Activated T-cell treated with anti-CD3 and anti-CD28 coated beads, Interleukin-2, amount 50 U/mL, for 4 hours (primary cell): Measurements from ENCODE around the gene SLC35B2. TPM values are rescaled to one million over a fixed set of nuclear protein-coding genes. Genes with fewer than 3 reads are reported as not detected.

Experiments used
- ATAC-seq, 2 donors: fragments of 200-7000 bp; cut with Tn5 transposase; one replicate each; pipeline ENCODE4 v1.10.0; 2021
- DNase-seq: peaks from one replicate; pipeline ENCODE4 v3.0.0-alpha.2; 2020
- H3K27me3 Mint-ChIP-seq: one replicate; pipeline ENCODE4 v1.8.0; 2021; ENCODE audit warnings: low read depth, mixed read lengths
- H3K36me3 Mint-ChIP-seq: one replicate; pipeline ENCODE4 v1.8.0; 2022; ENCODE audit warnings: mixed read lengths; ENCODE audit not compliant: insufficient read depth
- H3K4me1 Mint-ChIP-seq: one replicate; pipeline ENCODE4 v1.8.0; 2021; ENCODE audit warnings: low read depth, mixed read lengths
- H3K4me3 Mint-ChIP-seq: one replicate; pipeline ENCODE4 v1.8.0; 2021; ENCODE audit warnings: mild to moderate bottlenecking, moderate library complexity, mixed read lengths
- H3K9me3 Mint-ChIP-seq: one replicate; pipeline ENCODE4 v1.8.0; 2021; ENCODE audit warnings: mixed read lengths
- total RNA-seq, 3 donors: library from RNA; stranded (reverse); gene quantifications; one replicate each; pipeline ENCODE4 v1.2.1, GENCODE V29; 2021

The SLC35B2 gene
- total RNA-seq, 3 donors from 2014 or later, result 35.0 to 42.5 (median 40.8) TPM

DNA sequence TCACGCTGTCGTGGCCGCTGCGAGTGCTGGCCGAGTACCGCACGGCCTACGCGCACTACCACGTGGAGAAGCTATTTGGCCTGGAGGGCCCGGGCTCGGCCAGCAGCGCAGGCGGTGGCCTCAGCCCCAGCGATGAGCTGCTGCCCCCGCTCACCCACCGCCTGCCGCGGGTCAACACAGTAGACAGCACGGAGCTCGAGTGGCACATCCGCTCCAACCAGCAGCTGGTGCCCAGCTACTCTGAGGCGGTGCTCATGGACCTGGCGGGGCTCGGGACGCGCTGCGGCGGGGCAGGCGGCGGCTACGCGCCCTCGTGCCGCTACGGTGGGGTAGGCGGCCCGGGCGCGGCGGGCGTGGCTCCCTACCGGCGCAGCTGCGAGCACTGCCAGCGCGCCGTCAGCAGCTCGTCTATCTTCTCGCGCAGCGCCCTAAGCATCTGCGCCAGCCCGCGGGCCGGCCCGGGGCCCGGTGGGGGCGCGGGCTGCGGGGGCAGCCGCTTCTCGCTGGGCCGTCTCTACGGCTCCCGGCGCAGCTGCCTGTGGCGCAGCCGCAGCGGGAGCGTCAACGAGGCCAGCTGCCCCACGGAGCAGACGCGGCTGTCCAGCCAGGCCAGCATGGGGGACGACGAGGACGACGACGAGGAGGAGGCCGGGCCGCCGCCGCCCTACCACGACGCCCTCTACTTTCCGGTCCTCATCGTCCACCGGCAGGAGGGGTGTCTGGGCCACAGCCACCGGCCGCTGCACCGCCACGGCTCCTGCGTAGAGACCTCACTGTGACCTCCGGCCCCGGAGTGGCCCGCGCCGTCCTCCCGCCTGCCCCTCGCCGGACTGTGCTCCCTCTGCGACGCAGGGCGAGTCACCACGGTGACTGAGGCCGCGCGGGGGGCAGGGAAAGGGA is 18.7 kb upstream of the SLC35B2 start:
- H3K4me3 Mint-ChIP-seq, result no peak overlapping the region
- H3K27me3 Mint-ChIP-seq, result peaks cover 72% of the 10 kb centered on the region
- ATAC-seq (peak; percentile 81 to 84), DNase-seq (no peak)
- no peaks in the 10 kb centered on the region for H3K9me3 Mint-ChIP-seq
- peaks cover 6% of the 10 kb centered on the region for H3K4me1 Mint-ChIP-seq
- no peaks in the 10 kb centered on the region for H3K36me3 Mint-ChIP-seq

DNA sequence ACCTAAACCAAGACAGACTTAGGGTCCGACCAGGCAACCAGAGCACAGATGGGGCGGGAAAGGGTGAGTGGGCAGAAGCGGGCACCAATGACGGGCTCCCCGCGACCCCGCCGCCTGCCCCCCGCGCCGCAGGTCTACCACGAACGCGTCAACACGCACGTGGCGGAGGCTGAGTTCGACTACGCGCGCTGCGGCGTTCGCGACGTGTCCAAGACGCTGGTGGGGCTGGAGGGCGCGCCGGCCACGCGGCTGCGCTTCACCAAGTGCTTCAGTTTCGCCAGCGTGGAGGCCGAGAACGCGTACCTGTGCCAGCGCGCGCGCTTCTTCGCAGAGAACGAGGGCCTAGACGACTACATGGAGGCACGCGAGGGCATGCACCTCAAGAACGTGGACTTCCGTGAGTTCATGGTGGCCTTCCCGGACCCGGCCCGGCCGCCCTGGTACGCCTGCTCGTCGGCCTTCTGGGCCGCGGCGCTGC is 18.0 kb upstream of the SLC35B2 start:
- no peaks in the 10 kb centered on the region for H3K36me3 Mint-ChIP-seq
- ATAC-seq, result no peak
- no peak for DNase-seq
- no peaks in the 10 kb centered on the region for H3K9me3 Mint-ChIP-seq
- peaks cover 70% of the 10 kb centered on the region for H3K27me3 Mint-ChIP-seq
- no peak overlapping the region for H3K4me3 Mint-ChIP-seq
- H3K4me1 Mint-ChIP-seq, result peaks cover 7% of the 10 kb centered on the region

DNA sequence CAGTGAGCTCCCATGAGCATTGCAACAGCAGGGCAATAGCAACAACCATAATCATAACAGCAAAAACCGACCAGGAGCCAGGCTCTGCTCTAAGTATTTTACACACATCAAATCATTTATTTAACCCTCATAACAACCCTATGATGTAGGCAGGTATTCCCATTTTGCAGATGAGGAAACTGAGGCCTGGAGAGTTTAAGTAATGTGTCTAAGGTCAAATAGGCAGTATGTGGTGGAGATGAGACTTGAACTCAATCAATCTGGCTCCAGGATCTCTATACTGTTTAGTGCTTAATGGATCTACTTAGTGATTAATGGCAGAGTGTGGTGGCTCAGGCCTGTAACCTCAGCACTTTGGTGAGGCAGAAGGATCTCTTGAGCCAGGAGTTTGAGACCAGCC is 16.3 kb upstream of the SLC35B2 start:
- Mint-ChIP-seq H3K9me3 (no peaks in the 10 kb centered on the region), H3K36me3 (no peaks in the 10 kb centered on the region), H3K4me1 (peaks cover 16% of the 10 kb centered on the region), H3K4me3 (no peak overlapping the region), H3K27me3 (peaks cover 72% of the 10 kb centered on the region)
- ATAC-seq, result no peak
- DNase-seq, result no peak

DNA sequence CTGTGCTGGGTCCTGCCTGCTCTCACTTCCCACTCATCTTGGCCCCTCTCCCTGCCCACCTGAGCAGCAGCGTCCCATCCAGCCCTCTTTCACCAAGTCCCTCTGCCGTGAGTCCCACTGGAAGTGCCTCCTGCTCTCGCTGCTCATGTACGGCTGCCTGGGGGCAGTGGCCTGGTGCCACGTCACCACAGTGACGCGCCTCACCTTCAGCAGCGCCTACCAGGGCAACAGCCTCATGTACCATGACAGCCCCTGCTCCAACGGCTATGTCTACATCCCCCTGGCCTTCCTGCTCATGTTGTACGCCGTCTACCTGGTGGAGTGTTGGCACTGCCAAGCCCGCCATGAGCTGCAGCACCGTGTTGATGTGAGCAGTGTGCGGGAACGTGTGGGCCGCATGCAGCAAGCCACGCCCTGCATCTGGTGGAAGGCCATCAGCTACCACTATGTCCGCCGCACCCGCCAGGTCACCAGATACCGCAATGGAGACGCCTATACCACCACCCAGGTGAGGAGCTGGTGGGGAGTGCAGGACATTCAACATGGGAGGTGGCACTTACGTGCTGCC is 15.8 kb upstream of the SLC35B2 start:
- H3K36me3 Mint-ChIP-seq, result no peaks in the 10 kb centered on the region
- H3K4me3 Mint-ChIP-seq, result no peak overlapping the region
- peaks cover 70% of the 10 kb centered on the region for H3K27me3 Mint-ChIP-seq
- DNase-seq, result no peak
- ATAC-seq, result no peak
- H3K9me3 Mint-ChIP-seq, result no peaks in the 10 kb centered on the region
- peaks cover 16% of the 10 kb centered on the region for H3K4me1 Mint-ChIP-seq

DNA sequence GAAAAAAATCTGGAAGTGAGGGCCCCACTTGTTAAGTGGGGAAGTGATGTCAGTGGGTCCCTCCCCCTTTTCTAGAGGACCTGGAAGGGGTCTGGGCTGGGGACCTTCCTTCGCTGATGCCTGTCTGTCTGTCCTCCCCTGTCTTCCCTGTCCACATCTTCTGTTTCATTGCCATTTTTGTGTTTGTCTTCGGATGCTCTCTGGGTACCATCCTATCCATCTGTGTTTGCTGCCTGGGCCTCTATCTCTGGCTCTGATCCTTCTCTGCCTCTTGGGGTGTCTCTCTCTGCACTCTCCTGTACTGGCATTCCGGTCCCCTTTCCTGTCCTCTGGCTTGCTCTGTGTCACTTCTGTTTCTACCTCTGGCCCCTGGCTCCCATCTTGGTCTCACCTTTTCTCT is 15.2 kb upstream of the SLC35B2 start:
- no peak for ATAC-seq

DNA sequence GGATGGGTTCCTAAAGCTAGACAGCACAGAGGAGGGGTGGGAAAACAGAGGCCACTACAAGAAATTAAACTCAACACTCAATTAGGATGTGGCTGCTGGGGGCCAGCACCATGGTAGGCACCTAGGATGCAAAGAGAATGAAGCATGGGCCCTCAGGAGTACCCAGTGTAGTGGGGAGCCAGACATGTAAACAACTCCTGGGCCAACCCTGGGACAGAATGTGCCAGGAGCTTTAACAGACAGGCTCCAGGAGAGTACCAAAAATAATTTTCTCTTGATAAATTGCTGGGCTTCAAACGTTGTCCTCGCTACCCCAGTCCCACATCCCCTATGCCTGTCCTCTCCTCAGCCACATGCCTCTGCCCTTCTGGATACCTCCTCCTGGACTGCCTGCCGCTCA is 14.6 kb upstream of the SLC35B2 start:
- no peak for ATAC-seq
- Mint-ChIP-seq H3K4me1 (peaks cover 19% of the 10 kb centered on the region), H3K27me3 (peaks cover 58% of the 10 kb centered on the region), H3K4me3 (no peak overlapping the region), H3K9me3 (no peaks in the 10 kb centered on the region), H3K36me3 (no peaks in the 10 kb centered on the region)
- DNase-seq, result no peak

More for the DNA sequence above, 15.2 kb upstream of the SLC35B2 start:
- Mint-ChIP-seq H3K36me3 (no peaks in the 10 kb centered on the region), H3K27me3 (peaks cover 64% of the 10 kb centered on the region), H3K9me3 (no peaks in the 10 kb centered on the region), H3K4me1 (peaks cover 19% of the 10 kb centered on the region), H3K4me3 (no peak overlapping the region)
- no peak for DNase-seq

DNA sequence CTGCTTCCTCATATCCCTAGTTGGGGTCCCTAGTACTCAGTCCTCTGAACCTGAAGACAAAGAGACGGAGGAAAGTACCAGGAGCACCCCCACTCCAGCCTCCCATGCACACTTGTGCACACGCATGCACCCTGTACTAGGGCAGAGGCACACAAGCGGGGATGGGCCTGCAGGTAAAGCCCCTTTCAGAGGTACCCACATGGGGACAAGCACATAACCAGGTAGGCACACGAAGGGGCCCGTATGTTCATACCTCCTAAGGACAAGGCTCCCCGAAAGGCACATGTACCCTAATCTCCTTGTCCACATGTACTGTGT is 14.0 kb upstream of the SLC35B2 start:
- H3K27me3 Mint-ChIP-seq, result peaks cover 54% of the 10 kb centered on the region

DNA sequence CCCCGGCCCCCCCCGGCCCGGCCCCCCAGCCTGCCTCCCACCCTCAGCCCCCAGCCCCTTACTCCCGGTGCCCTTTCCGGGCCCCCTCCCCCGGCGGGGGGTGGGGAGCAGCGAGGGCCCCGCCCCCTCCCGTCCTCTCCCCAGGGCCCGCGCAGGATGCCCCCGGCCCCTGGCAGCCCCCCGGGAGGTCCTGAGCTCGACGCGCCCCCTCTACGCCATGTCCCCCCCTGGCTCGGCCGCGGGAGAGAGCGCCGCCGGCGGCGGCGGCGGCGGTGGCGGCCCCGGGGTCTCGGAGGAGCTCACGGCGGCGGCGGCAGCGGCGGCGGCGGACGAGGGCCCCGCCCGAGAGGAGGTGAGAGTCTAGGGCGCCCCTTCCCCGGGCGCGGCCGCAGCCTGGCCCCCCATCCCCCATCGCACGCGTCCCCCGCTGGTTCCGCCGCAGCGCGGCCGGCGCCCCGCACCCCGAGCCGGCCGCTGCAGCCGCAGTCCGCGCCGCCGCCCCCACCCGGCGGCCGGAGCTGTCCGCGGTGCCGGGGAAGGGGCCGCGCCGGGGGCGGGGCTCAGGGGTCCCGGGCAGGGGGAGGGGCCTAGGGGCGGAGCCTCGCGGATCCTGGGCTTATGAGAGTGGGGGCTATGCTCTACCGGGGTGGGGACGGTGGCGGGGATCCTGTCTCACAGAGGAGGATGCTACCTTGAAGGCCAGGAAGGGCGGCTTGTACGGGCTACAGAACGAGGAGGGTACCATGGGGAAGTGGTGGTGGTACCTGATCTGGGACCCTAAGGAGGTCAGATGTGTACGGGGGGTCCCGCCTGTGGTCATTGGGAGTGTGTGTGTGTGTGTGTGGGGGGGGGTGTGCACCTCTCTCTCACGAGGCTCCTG is 13.4 kb upstream of the SLC35B2 start:
- Mint-ChIP-seq H3K27me3 (peaks cover 54% of the 10 kb centered on the region), H3K4me1 (peaks cover 27% of the 10 kb centered on the region), H3K4me3 (peak overlapping the region; percentile 66), H3K9me3 (no peaks in the 10 kb centered on the region), H3K36me3 (no peaks in the 10 kb centered on the region)
- ATAC-seq, result peak in 1 of 2 donors; percentile 9
- DNase-seq, result no peak

More for the DNA sequence above, 14.0 kb upstream of the SLC35B2 start:
- ATAC-seq (no peak), DNase-seq (no peak)
- peak overlapping the region; percentile 66 for H3K4me3 Mint-ChIP-seq
- H3K36me3 Mint-ChIP-seq, result no peaks in the 10 kb centered on the region
- no peaks in the 10 kb centered on the region for H3K9me3 Mint-ChIP-seq
- H3K4me1 Mint-ChIP-seq, result peaks cover 22% of the 10 kb centered on the region

DNA sequence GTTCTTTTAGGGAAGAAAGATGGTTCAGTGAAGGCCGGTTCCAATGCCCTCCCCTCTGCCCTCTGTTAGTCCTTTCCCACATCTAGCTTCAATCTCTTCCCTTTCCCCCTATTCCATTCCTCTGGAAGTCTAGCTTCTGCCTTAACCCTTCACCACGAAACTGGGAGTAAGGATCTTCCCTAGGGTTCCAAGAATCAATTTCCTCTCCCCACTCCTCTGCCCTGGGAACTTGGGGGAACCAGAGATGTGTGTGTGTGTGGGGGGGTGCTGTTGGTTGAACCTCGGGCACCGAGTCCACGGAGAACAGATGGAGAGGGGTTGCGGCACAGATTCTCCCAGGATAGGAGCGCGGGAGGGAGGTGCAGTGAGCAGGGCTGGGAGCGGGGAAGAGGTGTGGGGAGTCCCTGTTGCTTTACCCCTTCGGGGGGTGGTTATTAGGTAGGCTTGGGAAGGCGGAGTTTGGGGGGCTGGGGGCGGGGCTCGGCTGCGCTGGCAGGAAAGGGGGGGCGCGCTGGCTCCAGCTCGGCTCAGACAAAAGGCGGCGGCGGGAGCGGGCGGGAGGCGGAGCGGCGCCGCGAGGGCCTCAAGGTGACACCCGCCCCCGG is 12.7 kb upstream of the SLC35B2 start, which contains the start of gene TMEM151B:
Gene TMEM151B, plus strand, starts transcription at position 530 of the 605 bp plus-strand sequence. CDS start 293 bp downstream, outside the sequence.
- Mint-ChIP-seq H3K27me3 (peaks cover 54% of the 10 kb centered on the region), H3K9me3 (no peaks in the 10 kb centered on the region), H3K36me3 (no peaks in the 10 kb centered on the region), H3K4me1 (peaks cover 27% of the 10 kb centered on the region), H3K4me3 (peak within 1 kb of the TSS; percentile 66)
- DNase-seq (peak; percentile 26), ATAC-seq (no peak)

DNA sequence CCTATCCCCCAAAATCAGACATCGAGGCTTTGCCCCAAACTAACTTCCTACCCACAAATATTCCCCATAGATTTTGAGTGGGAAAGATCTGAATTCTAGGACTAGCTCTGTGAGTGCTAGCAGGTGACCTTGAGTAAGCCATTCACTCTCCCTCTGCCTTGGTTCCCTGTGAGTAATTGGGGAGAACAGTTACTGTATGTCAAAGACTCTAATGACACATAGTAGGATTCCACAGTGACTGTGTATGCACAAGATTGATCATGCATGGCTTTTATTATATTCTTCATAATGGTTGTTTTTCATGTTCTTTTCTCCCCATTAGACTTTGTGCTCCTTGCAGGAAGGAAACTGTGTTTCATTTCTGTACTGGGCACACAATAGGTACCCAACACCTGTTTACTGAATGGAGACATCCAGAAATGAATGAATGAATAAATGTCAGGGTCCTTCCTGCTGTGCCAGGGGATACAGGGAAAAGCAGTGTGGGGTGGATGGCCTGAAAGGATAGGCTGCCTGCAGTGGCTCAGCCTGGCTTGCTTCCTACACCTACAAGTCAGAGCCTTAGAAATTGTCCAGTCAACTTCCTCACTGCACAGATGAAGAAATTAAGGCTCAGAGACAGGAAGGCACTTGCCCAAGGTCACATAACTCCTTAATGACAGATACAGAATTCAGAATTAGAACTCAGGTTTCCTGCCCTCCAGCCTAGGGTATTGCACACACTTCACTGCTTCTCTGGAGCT is 12.0 kb upstream of the SLC35B2 start:
- Mint-ChIP-seq H3K36me3 (no peaks in the 10 kb centered on the region), H3K4me1 (peaks cover 28% of the 10 kb centered on the region), H3K4me3 (peak overlapping the region; percentile 48), H3K9me3 (no peaks in the 10 kb centered on the region), H3K27me3 (peaks cover 48% of the 10 kb centered on the region)
- DNase-seq (no peak), ATAC-seq (peak; percentile 20 to 24)

DNA sequence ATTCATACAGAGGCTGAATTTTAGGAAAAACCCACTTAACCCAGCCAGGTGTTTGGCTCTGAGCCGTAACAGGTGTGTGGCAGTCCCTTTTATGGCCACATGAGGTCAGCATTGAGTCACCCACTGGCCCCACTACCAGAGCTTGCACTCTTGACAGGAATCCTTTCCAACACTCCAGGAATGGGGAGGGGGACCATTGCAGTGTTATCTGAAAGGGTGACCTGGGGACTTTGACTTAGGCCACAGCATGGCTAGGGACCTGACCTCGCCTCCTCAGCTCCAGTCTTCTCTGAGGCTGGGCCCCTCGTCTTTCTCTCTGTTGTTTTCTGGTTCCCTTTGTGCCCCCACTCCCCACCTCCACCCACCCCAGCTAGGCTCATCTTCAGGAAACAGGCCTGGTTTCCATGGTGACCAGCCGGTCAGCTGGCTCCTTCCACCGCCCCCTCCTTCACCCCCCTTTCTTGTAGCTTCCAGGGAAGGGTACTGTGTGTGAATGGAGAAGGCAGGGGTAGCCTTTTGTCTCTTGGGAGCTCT is 10.8 kb upstream of the SLC35B2 start:
- ATAC-seq (no peak), DNase-seq (peak; percentile 62)
- Mint-ChIP-seq H3K4me1 (peaks cover 30% of the 10 kb centered on the region), H3K36me3 (no peaks in the 10 kb centered on the region), H3K27me3 (peaks cover 39% of the 10 kb centered on the region), H3K9me3 (no peaks in the 10 kb centered on the region), H3K4me3 (no peak overlapping the region)

DNA sequence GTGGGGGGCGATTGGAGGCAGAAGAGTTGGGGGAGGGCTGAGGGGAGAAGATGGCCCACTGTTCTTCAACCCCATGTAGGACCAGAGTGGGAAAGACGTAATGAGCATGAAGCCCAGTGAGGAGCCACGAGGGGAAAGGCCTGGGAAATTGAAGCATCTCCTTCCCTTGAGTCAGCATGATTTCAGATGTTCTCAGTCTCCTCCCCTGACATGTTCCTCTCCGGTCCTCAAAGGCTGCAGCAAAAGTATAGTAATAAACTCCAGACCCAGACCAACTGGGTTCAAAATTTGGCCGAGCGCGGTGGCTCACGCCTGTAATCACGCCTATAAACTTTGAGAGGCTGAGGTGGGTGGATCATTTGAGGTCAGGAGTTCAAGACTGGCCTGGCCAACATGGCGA is 9.9 kb upstream of the SLC35B2 start:
- Mint-ChIP-seq H3K27me3 (peaks cover 30% of the 10 kb centered on the region), H3K4me1 (peaks cover 39% of the 10 kb centered on the region), H3K9me3 (no peaks in the 10 kb centered on the region), H3K36me3 (peaks cover 3% of the 10 kb centered on the region), H3K4me3 (no peak overlapping the region)
- DNase-seq (no peak), ATAC-seq (no peak)

DNA sequence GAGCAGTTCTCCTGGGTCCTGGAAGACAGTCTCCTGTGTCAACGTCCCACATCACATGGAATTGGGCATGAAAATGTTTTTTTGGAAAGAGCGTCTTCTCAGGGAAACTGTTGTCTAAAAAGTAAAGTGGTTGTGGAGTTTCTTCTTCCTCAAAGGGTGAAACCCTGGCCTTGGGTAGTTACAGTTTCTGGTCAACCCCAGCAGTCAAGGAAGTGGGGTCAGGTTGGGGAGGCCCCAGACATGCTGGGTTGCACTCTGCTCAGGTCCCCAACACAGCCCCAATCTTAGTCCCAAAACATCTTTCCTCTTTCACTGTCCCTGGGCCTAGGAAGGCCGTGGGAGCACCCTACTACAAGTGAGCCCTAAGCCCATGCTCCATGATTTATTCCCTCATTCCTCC is 9.0 kb upstream of the SLC35B2 start:
- H3K36me3 Mint-ChIP-seq, result peaks cover 3% of the 10 kb centered on the region
- H3K27me3 Mint-ChIP-seq, result peaks cover 21% of the 10 kb centered on the region
- ATAC-seq (no peak), DNase-seq (no peak)
- H3K4me3 Mint-ChIP-seq, result peak overlapping the region; percentile 25
- peaks cover 46% of the 10 kb centered on the region for H3K4me1 Mint-ChIP-seq
- no peaks in the 10 kb centered on the region for H3K9me3 Mint-ChIP-seq
